Stimulated activated effector memory CD8-positive, alpha-beta T cell treated with anti-CD3 and anti-CD28 coated beads, Interleukin-12 subunit alpha, Interleukin-12 subunit beta, amount 100 ng/mL, for 72 hours (primary cell): Measurements from ENCODE around the gene ACTA1.

Experiments
- ATAC-seq: fragments of 150-1000 bp; cut with Tn5 transposase; 2 replicates; pipeline ENCODE4 v1.10.0; 2021
- DNase-seq, 2 donors: peaks; one replicate each; pipeline ENCODE4 v3.0.0; 2021 to 2022; ENCODE audit warnings: low spot score in 2 of 2
- H3K27ac Mint-ChIP-seq: one replicate; pipeline ENCODE4 v1.8.0; 2022; ENCODE audit warnings: mild to moderate bottlenecking, mixed read lengths
- H3K36me3 Mint-ChIP-seq: one replicate; pipeline ENCODE4 v1.8.0; 2022; ENCODE audit warnings: mild to moderate bottlenecking, mixed read lengths
- H3K4me1 Mint-ChIP-seq: one replicate; pipeline ENCODE4 v1.8.0; 2022; ENCODE audit warnings: mixed read lengths
- H3K4me3 Mint-ChIP-seq: one replicate; pipeline ENCODE4 v1.8.0; 2022; ENCODE audit warnings: mild to moderate bottlenecking, mixed read lengths
- H3K9me3 Mint-ChIP-seq: one replicate; pipeline ENCODE4 v1.8.0; 2022; ENCODE audit warnings: mixed read lengths

The ACTA1 gene

GRCh38 chr1:229454056-229454455, 20.2 kb upstream of the ACTA1 start:
- no peak overlapping the region for H3K27ac Mint-ChIP-seq
- H3K4me1 Mint-ChIP-seq = no peaks in the 10 kb centered on the region
- DNase-seq (no peak), ATAC-seq (no peak)
- H3K4me3 Mint-ChIP-seq = no peak overlapping the region
- no peaks in the 10 kb centered on the region for H3K9me3 Mint-ChIP-seq
- H3K36me3 Mint-ChIP-seq = peaks cover 84% of the 10 kb centered on the region

GRCh38 chr1:229452956-229453801, 19.3 kb upstream of the ACTA1 start:
- Mint-ChIP-seq H3K9me3 (no peaks in the 10 kb centered on the region), H3K4me1 (no peaks in the 10 kb centered on the region), H3K4me3 (no peak overlapping the region), H3K36me3 (peaks cover 84% of the 10 kb centered on the region), H3K27ac (no peak overlapping the region)
- ATAC-seq (no peak), DNase-seq (no peak)

GRCh38 chr1:229448845-229449244, 15.0 kb upstream of the ACTA1 start:
- no peaks in the 10 kb centered on the region for H3K4me1 Mint-ChIP-seq
- H3K36me3 Mint-ChIP-seq = peaks cover 90% of the 10 kb centered on the region
- no peak overlapping the region for H3K4me3 Mint-ChIP-seq
- DNase-seq (no peak), ATAC-seq (no peak)
- H3K9me3 Mint-ChIP-seq = no peaks in the 10 kb centered on the region
- no peak overlapping the region for H3K27ac Mint-ChIP-seq

- Mint-ChIP-seq H3K4me3 (no peak overlapping the region), H3K36me3 (peaks cover 91% of the 10 kb centered on the region), H3K9me3 (no peaks in the 10 kb centered on the region), H3K27ac (no peak overlapping the region), H3K4me1 (no peaks in the 10 kb centered on the region)
- no peak for DNase-seq
- ATAC-seq = no peak
Measured at GRCh38 chr1:229448354-229448753, 14.5 kb upstream of the ACTA1 start.

- ATAC-seq = no peak
- peaks cover 96% of the 10 kb centered on the region for H3K36me3 Mint-ChIP-seq
Measured at GRCh38 chr1:229447809-229448252, 13.9 kb upstream of the ACTA1 start.

GRCh38 chr1:229445828-229446227, 11.9 kb upstream of the ACTA1 start:
- ATAC-seq (no peak), DNase-seq (no peak)
- Mint-ChIP-seq H3K27ac (no peak overlapping the region), H3K9me3 (no peaks in the 10 kb centered on the region), H3K36me3 (peaks cover 100% of the 10 kb centered on the region), H3K4me3 (no peak overlapping the region), H3K4me1 (peaks cover 9% of the 10 kb centered on the region)

More at GRCh38 chr1:229447809-229448252, 13.9 kb upstream of the ACTA1 start:
- Mint-ChIP-seq H3K4me3 (no peak overlapping the region), H3K9me3 (no peaks in the 10 kb centered on the region), H3K4me1 (no peaks in the 10 kb centered on the region), H3K27ac (no peak overlapping the region)
- no peak for DNase-seq

GRCh38 chr1:229440851-229441537, 7.1 kb upstream of the ACTA1 start:
- ATAC-seq = peak; percentile 98
- peaks cover 81% of the 10 kb centered on the region for H3K36me3 Mint-ChIP-seq
- H3K4me3 Mint-ChIP-seq = no peak overlapping the region
- peak overlapping the region; percentile 35 for H3K27ac Mint-ChIP-seq
- DNase-seq = no peak
- no peaks in the 10 kb centered on the region for H3K9me3 Mint-ChIP-seq
- H3K4me1 Mint-ChIP-seq = peaks cover 15% of the 10 kb centered on the region

GRCh38 chr1:229438021-229438420, 4.1 kb upstream of the ACTA1 start:
- H3K4me3 Mint-ChIP-seq = no peak overlapping the region
- H3K9me3 Mint-ChIP-seq = no peaks in the 10 kb centered on the region
- H3K36me3 Mint-ChIP-seq = peaks cover 51% of the 10 kb centered on the region
- DNase-seq = no peak
- H3K4me1 Mint-ChIP-seq = peaks cover 15% of the 10 kb centered on the region
- H3K27ac Mint-ChIP-seq = no peak overlapping the region
- ATAC-seq = no peak

- H3K4me1 Mint-ChIP-seq = peaks cover 15% of the 10 kb centered on the region
- peaks cover 46% of the 10 kb centered on the region for H3K36me3 Mint-ChIP-seq
- no peak overlapping the region for H3K4me3 Mint-ChIP-seq
- no peak overlapping the region for H3K27ac Mint-ChIP-seq
- no peaks in the 10 kb centered on the region for H3K9me3 Mint-ChIP-seq
- ATAC-seq (no peak), DNase-seq (no peak)
Measured at GRCh38 chr1:229437443-229437842, 3.5 kb upstream of the ACTA1 start.

- no peak for DNase-seq
- H3K27ac Mint-ChIP-seq = no peak overlapping the region
- H3K4me3 Mint-ChIP-seq = no peak overlapping the region
- H3K9me3 Mint-ChIP-seq = no peaks in the 10 kb centered on the region
- H3K36me3 Mint-ChIP-seq = peaks cover 39% of the 10 kb centered on the region
- no peak for ATAC-seq
- H3K4me1 Mint-ChIP-seq = peaks cover 18% of the 10 kb centered on the region
Measured at GRCh38 chr1:229436201-229436600, 2.3 kb upstream of the ACTA1 start.

- H3K4me3 Mint-ChIP-seq = no peak overlapping the region
- H3K27ac Mint-ChIP-seq = no peak overlapping the region
- no peaks in the 10 kb centered on the region for H3K9me3 Mint-ChIP-seq
Measured at GRCh38 chr1:229434641-229435051, 752 bp upstream of the ACTA1 start.

GRCh38 chr1:229433364-229434004, 410 bp downstream of the ACTA1 start:
- DNase-seq (no peak), ATAC-seq (no peak)
- Mint-ChIP-seq H3K27ac (no peak overlapping the region), H3K36me3 (peaks cover 12% of the 10 kb centered on the region), H3K4me1 (peaks cover 18% of the 10 kb centered on the region), H3K9me3 (no peaks in the 10 kb centered on the region), H3K4me3 (peak overlapping the region; percentile 7)

More at GRCh38 chr1:229434641-229435051, 752 bp upstream of the ACTA1 start:
- DNase-seq (no peak), ATAC-seq (no peak)
- Mint-ChIP-seq H3K4me1 (peaks cover 18% of the 10 kb centered on the region), H3K36me3 (peaks cover 23% of the 10 kb centered on the region)

GRCh38 chr1:229432905-229433304, 989 bp downstream of the ACTA1 start:
- no peak for DNase-seq
- H3K9me3 Mint-ChIP-seq = no peaks in the 10 kb centered on the region
- H3K27ac Mint-ChIP-seq = no peak overlapping the region
- H3K36me3 Mint-ChIP-seq = peaks cover 6% of the 10 kb centered on the region
- H3K4me1 Mint-ChIP-seq = peaks cover 18% of the 10 kb centered on the region
- ATAC-seq = no peak
- peak overlapping the region; percentile 7 for H3K4me3 Mint-ChIP-seq

GRCh38 chr1:229432116-229432461, 1.8 kb downstream of the ACTA1 start:
- H3K9me3 Mint-ChIP-seq = no peaks in the 10 kb centered on the region
- H3K4me1 Mint-ChIP-seq = peaks cover 18% of the 10 kb centered on the region
- H3K36me3 Mint-ChIP-seq = peaks cover 6% of the 10 kb centered on the region
- peak overlapping the region; percentile 71 for H3K4me3 Mint-ChIP-seq
- ATAC-seq (no peak), DNase-seq (no peak)
- H3K27ac Mint-ChIP-seq = no peak overlapping the region

GRCh38 chr1:229431284-229432115, 2.4 kb downstream of the ACTA1 start:
- Mint-ChIP-seq H3K27ac (peak overlapping the region; percentile 64), H3K9me3 (no peaks in the 10 kb centered on the region), H3K36me3 (peaks cover 6% of the 10 kb centered on the region), H3K4me3 (peak overlapping the region; percentile 71), H3K4me1 (peaks cover 18% of the 10 kb centered on the region)
- ATAC-seq (no peak), DNase-seq (no peak)
